SK-N-SH (cell line): Measurements from ENCODE around the gene GPR85. TPM values are rescaled to one million over a fixed set of nuclear protein-coding genes. Genes with fewer than 3 reads are reported as not detected.

Experiments used
- CTCF ChIA-PET: fragments of 300-600, 350-600 bp; formaldehyde crosslinking; extraction: SDS; loops from one replicate; lab custom pipeline; 2021; lab: Yijun Ruan, JAX
- POLR2A ChIA-PET: fragments of 350-600 bp; sonication (Branson Sonifier 250); formaldehyde crosslinking; extraction: SDS; loops from one replicate; lab custom pipeline; 2020; ENCODE audit warnings: antibody characterized with exemption, inconsistent platforms; lab: Yijun Ruan, JAX
- DNase-seq: peaks from one replicate; pipeline ENCODE4 v3.0.0; 2012
- H2AFZ ChIP-seq: fragments of 200-600 bp; sonication (generic); 2 replicates; pipeline ENCODE4 v1.8.1; 2016; ENCODE audit warnings: antibody characterized with exemption, mild to moderate bottlenecking, low read depth
- H3F3A ChIP-seq: fragments of 200-600 bp; sonication (generic); replicated peaks from 2 replicates; pipeline ENCODE3; 2016; ENCODE audit warnings: antibody characterized with exemption, mild to moderate bottlenecking; ENCODE audit not compliant: insufficient read depth
- H3K27ac ChIP-seq, 2 experiments: fragments of 200-500 bp in 1 of 2; fragments of 200-600 bp in 1 of 2; sonication (Bioruptor generic) in 1 of 2; sonication (generic), shearing (Covaris generic) in 1 of 2; 2 replicates each; pipeline versions ENCODE4 v1.5.1 to v1.6.1; 2014 to 2016; ENCODE audit warnings: low read depth in 2 of 2, inconsistent platforms in 1 of 2, low read length in 1 of 2, mild to moderate bottlenecking in 1 of 2, mixed read lengths in 1 of 2
- H3K27me3 ChIP-seq: fragments of 200-600 bp; sonication (generic), shearing (Covaris generic); 2 replicates; pipeline ENCODE4 v1.6.1; 2016; ENCODE audit warnings: mixed run types; ENCODE audit not compliant: insufficient read depth
- H3K36me3 ChIP-seq, 2 experiments: fragments of 200-500 bp in 1 of 2; fragments of 200-600 bp in 1 of 2; sonication (Bioruptor generic) in 1 of 2; sonication (generic) in 1 of 2; replicated peaks in 1 of 2; 2 replicates each; pipeline versions ENCODE3 to v1.5.1; 2014 to 2016; ENCODE audit warnings: low read length in 1 of 2, mild to moderate bottlenecking in 1 of 2; ENCODE audit not compliant: insufficient read depth in 2 of 2, control insufficient read depth in 1 of 2
- H3K4me1 ChIP-seq, 2 experiments: fragments of 200-500 bp in 1 of 2; fragments of 200-600 bp in 1 of 2; sonication (Bioruptor generic) in 1 of 2; sonication (generic), shearing (Covaris generic) in 1 of 2; 2 replicates each; pipeline versions ENCODE4 v1.5.1 to v1.6.1; 2014 to 2016; ENCODE audit warnings: low read depth in 1 of 2, low read length in 1 of 2, mixed run types in 1 of 2; ENCODE audit not compliant: insufficient read depth in 2 of 2, control insufficient read depth in 1 of 2
- H3K4me2 ChIP-seq: fragments of 200-600 bp; sonication (generic), shearing (Covaris generic); 2 replicates; pipeline ENCODE4 v1.6.1; 2017; ENCODE audit warnings: mixed run types
- H3K4me3 ChIP-seq, 2 experiments: fragments of 200-500 bp in 1 of 2; fragments of 200-600 bp in 1 of 2; sonication (Bioruptor generic) in 1 of 2; sonication (generic), shearing (Covaris generic) in 1 of 2; 2 replicates each; pipeline versions ENCODE4 v1.5.1 to v1.8.1; 2014 to 2016; ENCODE audit warnings: low read depth in 2 of 2, inconsistent platforms in 1 of 2, low read length in 1 of 2, mild to moderate bottlenecking in 1 of 2, mixed read lengths in 1 of 2, moderate library complexity in 1 of 2
- H3K79me2 ChIP-seq: fragments of 200-600 bp; sonication (generic); 2 replicates; pipeline ENCODE4 v1.8.1; 2017; ENCODE audit warnings: mild to moderate bottlenecking; ENCODE audit not compliant: insufficient read depth
- H3K9ac ChIP-seq: fragments of 200-600 bp; sonication (generic); 2 replicates; pipeline ENCODE4 v1.6.1; 2017; ENCODE audit warnings: mixed run types
- H3K9me2 ChIP-seq: fragments of 200-600 bp; sonication (generic); 2 replicates; pipeline ENCODE4 v1.6.1; 2017; ENCODE audit warnings: mixed run types
- H3K9me3 ChIP-seq: fragments of 200-600 bp; sonication (generic); 2 replicates; pipeline ENCODE4 v1.6.1; 2017; ENCODE audit warnings: mixed run types, mild to moderate bottlenecking, moderate library complexity
- H4K20me1 ChIP-seq: fragments of 200-600 bp; sonication (generic); 2 replicates; pipeline ENCODE4 v1.6.1; 2017; ENCODE audit warnings: mild to moderate bottlenecking, mixed run types; ENCODE audit not compliant: insufficient read depth
- CHD2 ChIP-seq: fragments of 150-350 bp; IDR thresholded peaks from 2 replicates; pipeline ENCODE4 v1.6.1; 2018; ENCODE audit warnings: low read length; ENCODE audit not compliant: partially characterized antibody
- EP300 ChIP-seq, 2 experiments: IDR thresholded peaks; 2 replicates each; pipeline versions ENCODE4 v1.4.0 to v1.6.1; 2012; ENCODE audit warnings: borderline replicate concordance in 1 of 2, low read depth in 1 of 2, low read length in 1 of 2
- FOSL2 ChIP-seq: IDR thresholded peaks from 2 replicates; pipeline ENCODE4 v1.4.0; 2012; ENCODE audit warnings: low read depth, mild to moderate bottlenecking, moderate library complexity, borderline replicate concordance
- FOXJ3 ChIP-seq: sonication (generic); formaldehyde crosslinking; IDR thresholded peaks from 2 replicates; pipeline ENCODE4 v1.5.1; 2020; ENCODE audit warnings: mild to moderate bottlenecking, missing genetic modification reagents
- GABPA ChIP-seq: IDR thresholded peaks from 2 replicates; pipeline ENCODE4 v1.4.0; 2012; ENCODE audit warnings: low read depth, mild to moderate bottlenecking
- RAD21 ChIP-seq: IDR thresholded peaks from 2 replicates; pipeline ENCODE4 v1.6.1; 2012; ENCODE audit warnings: mild to moderate bottlenecking, low read length
- SIN3A ChIP-seq: IDR thresholded peaks from 2 replicates; pipeline ENCODE4 v1.6.1; 2012; ENCODE audit warnings: low read depth, mild to moderate bottlenecking, low read length, moderate library complexity, borderline replicate concordance
- SMC3 ChIP-seq: IDR thresholded peaks from 2 replicates; pipeline ENCODE4 v1.6.1; 2012; ENCODE audit warnings: low read depth, low read length, improper control_type of control experiment
- WGBS: methylation state at CpG from one replicate; pipeline ENCODE4 v1.1.6; 2017; ENCODE audit warnings: low lambda C conversion rate; 5-methylcytosine and 5-hydroxymethylcytosine counted together
- polyA plus RNA-seq, 3 experiments: library from polyadenylated mRNA; depleted of rRNA; stranded (reverse); fragments of >200 nt; gene quantifications; 2 replicates each; pipeline ENCODE4 v1.2.3, GENCODE V29; 2012
- TF ChIP-seq, protein P1 (sequence below): IDR thresholded peaks from 2 replicates; pipeline ENCODE4 v1.4.0; 2012; ENCODE audit warnings: low read depth, borderline replicate concordance

Gene GPR85
- polyA plus RNA-seq, 1 of the 3 experiments (the other 2 are of a cell fraction): 2.9 TPM

GRCh38 chr7:113044394-113044793, 42.2 kb downstream of the GPR85 start:
- TF ChIP-seq GABPA (no peak), FOXJ3 (CRISPR knock-in tag) (no peak), SMC3 (no peak)

GRCh38 chr7:113040849-113041248, 45.8 kb downstream of the GPR85 start:
- CTCF ChIA-PET: interaction anchor here (0.8 kb wide), 1 partner anchor 25 kb away, joined by 3 read pairs; no protein-coding TSS in a partner anchor
- TF ChIP-seq GABPA: no peak
- TF ChIP-seq, protein P1, sequence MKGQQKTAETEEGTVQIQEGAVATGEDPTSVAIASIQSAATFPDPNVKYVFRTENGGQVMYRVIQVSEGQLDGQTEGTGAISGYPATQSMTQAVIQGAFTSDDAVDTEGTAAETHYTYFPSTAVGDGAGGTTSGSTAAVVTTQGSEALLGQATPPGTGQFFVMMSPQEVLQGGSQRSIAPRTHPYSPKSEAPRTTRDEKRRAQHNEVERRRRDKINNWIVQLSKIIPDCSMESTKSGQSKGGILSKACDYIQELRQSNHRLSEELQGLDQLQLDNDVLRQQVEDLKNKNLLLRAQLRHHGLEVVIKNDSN: no peak
- TF ChIP-seq FOSL2: no peak
- TF ChIP-seq CHD2: no peak
- TF ChIP-seq, all 33 proteins: peak for 0

More at GRCh38 chr7:113044394-113044793, 42.2 kb downstream of the GPR85 start:
- DNase-seq: no peak
- H3K4me3 ChIP-seq: no peak overlapping the region
- H3K27me3 ChIP-seq: no peaks in the 10 kb centered on the region
- POLR2A ChIA-PET: no interaction called here
- CTCF ChIA-PET: interaction anchor here (1.3 to 1.8 kb wide), 2 partner anchors 14 to 115 kb away, joined by 4 to 6 read pairs; no protein-coding TSS in a partner anchor
- no peaks in the 10 kb centered on the region for H3K9me2 ChIP-seq
- no peak overlapping the region for H2AFZ ChIP-seq
- no peaks in the 10 kb centered on the region for H3K79me2 ChIP-seq
- H3K36me3 ChIP-seq: no peaks in the 10 kb centered on the region
- H3K27ac ChIP-seq: no peak overlapping the region
- no peaks in the 10 kb centered on the region for H3F3A ChIP-seq
- H3K4me2 ChIP-seq: no peak overlapping the region
- no peak overlapping the region for H3K9ac ChIP-seq
- no peaks in the 10 kb centered on the region for H3K9me3 ChIP-seq
- H4K20me1 ChIP-seq: no peaks in the 10 kb centered on the region
- H3K4me1 ChIP-seq: no peaks in the 10 kb centered on the region

DNA sequence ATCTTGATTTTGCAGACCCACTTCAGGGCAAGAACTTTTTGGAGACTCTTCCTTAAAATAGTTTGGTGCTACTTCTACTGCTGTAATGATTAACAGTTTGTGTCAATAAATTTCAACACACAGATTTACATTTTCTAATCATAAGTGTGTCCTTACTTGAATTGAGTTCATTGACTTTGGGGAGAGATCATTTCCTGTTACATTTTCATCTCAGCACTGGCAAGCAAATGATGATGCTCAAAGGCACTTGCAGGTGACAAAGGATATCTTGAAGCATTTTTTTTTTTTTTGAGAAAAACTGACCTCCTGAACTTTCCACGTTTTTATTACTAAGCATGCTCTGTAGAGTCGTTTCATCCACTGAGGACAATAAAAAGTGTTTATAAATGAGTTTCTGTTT, 52.7 kb downstream of the GPR85 start:
- Histone ChIP-seq H3K36me3 (no peaks in the 10 kb centered on the region), H3K27me3 (no peaks in the 10 kb centered on the region), H3K79me2 (no peaks in the 10 kb centered on the region), H3K4me3 (no peak overlapping the region), H3K4me1 (no peaks in the 10 kb centered on the region), H3F3A (no peaks in the 10 kb centered on the region), H3K9me3 (no peaks in the 10 kb centered on the region), H3K9me2 (no peaks in the 10 kb centered on the region), H3K27ac (no peak overlapping the region), H3K4me2 (no peak overlapping the region), H2AFZ (no peak overlapping the region), H4K20me1 (no peaks in the 10 kb centered on the region), H3K9ac (no peak overlapping the region)
- DNase-seq: no peak
- POLR2A ChIA-PET: no interaction called here
- 21% methylated on average over 2 of the region's 2 CpGs for WGBS
- CTCF ChIA-PET: interaction anchor here (1.1 to 1.3 kb wide), 2 partner anchors 17 to 255 kb away, joined by 3 read pairs; no protein-coding TSS in a partner anchor
- TF ChIP-seq EP300 (IDR thresholded peaks at IDR 0.05; ENCODE audit: borderline replicate concordance in 1 of 2, low read depth in 1 of 2, low read length in 1 of 2) (no peak), SIN3A (no peak), RAD21 (no peak)

More at GRCh38 chr7:113040849-113041248, 45.8 kb downstream of the GPR85 start:
- H4K20me1 ChIP-seq: no peaks in the 10 kb centered on the region
- no peak overlapping the region for H3K4me2 ChIP-seq
- H3F3A ChIP-seq: no peaks in the 10 kb centered on the region
- no peak overlapping the region for H3K27ac ChIP-seq
- POLR2A ChIA-PET: no interaction called here
- H3K4me1 ChIP-seq: no peaks in the 10 kb centered on the region
- DNase-seq: no peak
- H3K79me2 ChIP-seq: no peaks in the 10 kb centered on the region
- H3K9ac ChIP-seq: no peak overlapping the region
- no peak overlapping the region for H3K4me3 ChIP-seq
- no peaks in the 10 kb centered on the region for H3K27me3 ChIP-seq
- H3K36me3 ChIP-seq: no peaks in the 10 kb centered on the region
- H2AFZ ChIP-seq: no peak overlapping the region
- no peaks in the 10 kb centered on the region for H3K9me2 ChIP-seq
- H3K9me3 ChIP-seq: no peaks in the 10 kb centered on the region

Other genes starting within 250 kb of the GPR85 start
- 46.5 and 68.8 TPM in 2 replicates for gene SMIM30, start 31.7 kb upstream of the GPR85 start, polyA plus RNA-seq (2012; rRNA removed)